H1 (cell line): Measurements from ENCODE around the gene MDH1. TPM values are rescaled to one million over a fixed set of nuclear protein-coding genes. Genes with fewer than 3 reads are reported as not detected.

Experiments used
- CTCF ChIA-PET: fragments of 300-600 bp; sonication (Branson Sonifier 250); formaldehyde crosslinking; loops from one replicate; lab custom pipeline; 2021; ENCODE audit not compliant: partially characterized antibody; lab: Charles Lee
- POLR2A ChIA-PET: fragments of 300-600 bp; sonication (Branson Sonifier 250); formaldehyde crosslinking; loops from one replicate; lab custom pipeline; 2021; ENCODE audit warnings: inconsistent platforms; ENCODE audit not compliant: partially characterized antibody; lab: Charles Lee
- DNase-seq, 2 experiments: peaks; one replicate each; pipeline versions ENCODE4 v3.0.0 to v3.0.0-alpha.2; 2010 to 2022; ENCODE audit warnings: low spot score in 2 of 2, low read depth in 1 of 2, mixed read lengths in 1 of 2
- FAIRE-seq: peaks from 2 replicates; lab custom pipeline; 2011; peaks lifted over from hg19 to GRCh38; lab: Jason Lieb, UNC
- H2AFZ ChIP-seq: 2 replicates; pipeline ENCODE4 v1.8.1; 2012; ENCODE audit warnings: low read length, inconsistent platforms
- H2AK5ac ChIP-seq: 2 replicates; pipeline ENCODE4 v1.6.1; 2013; ENCODE audit warnings: low read depth, low read length
- H2BK120ac ChIP-seq: replicated peaks from 2 replicates; pipeline ENCODE3; 2013; ENCODE audit warnings: low read depth, low read length, inconsistent platforms
- H2BK12ac ChIP-seq: 2 replicates; pipeline ENCODE4 v1.6.1; 2013; ENCODE audit warnings: low read depth, low read length
- H2BK15ac ChIP-seq: 2 replicates; pipeline ENCODE4 v1.6.1; 2013; ENCODE audit warnings: low read length
- H2BK20ac ChIP-seq: 2 replicates; pipeline ENCODE4 v1.6.1; 2013; ENCODE audit warnings: low read length
- H2BK5ac ChIP-seq: 2 replicates; pipeline ENCODE4 v1.6.1; 2013; ENCODE audit warnings: low read depth, low read length
- H3K14ac ChIP-seq: 2 replicates; pipeline ENCODE4 v1.6.1; 2013; ENCODE audit warnings: inconsistent platforms; ENCODE audit not compliant: insufficient read length
- H3K18ac ChIP-seq: 2 replicates; pipeline ENCODE4 v1.6.1; 2013; ENCODE audit warnings: low read length; ENCODE audit errors: extremely low read depth
- H3K23ac ChIP-seq: 2 replicates; pipeline ENCODE4 v1.6.1; 2013; ENCODE audit warnings: inconsistent platforms; ENCODE audit not compliant: insufficient read length
- H3K23me2 ChIP-seq: 2 replicates; pipeline ENCODE4 v1.6.1; 2013; ENCODE audit warnings: low read depth, low read length
- H3K27ac ChIP-seq: 2 replicates; pipeline ENCODE4 v1.6.1; 2011; ENCODE audit warnings: low read depth, low read length, inconsistent platforms
- H3K27me3 ChIP-seq, 4 experiments: replicated peaks in 1 of 4; 1 replicate in 1 of 4; 2 replicates in 3 of 4; pipeline versions ENCODE4 v1.6.1 to v1.8.1; 2011 to 2013; ENCODE audit warnings: low read length in 3 of 4, mild to moderate bottlenecking in 3 of 4, inconsistent platforms in 2 of 4, mixed read lengths in 2 of 4, moderate library complexity in 1 of 4; ENCODE audit not compliant: control insufficient read depth in 3 of 4, insufficient read depth in 3 of 4; ENCODE audit errors: extremely low read depth in 1 of 4
- H3K36me3 ChIP-seq, 4 experiments: 2 replicates each; pipeline versions ENCODE4 v1.6.1 to v1.8.1; 2011 to 2013; ENCODE audit warnings: mild to moderate bottlenecking in 4 of 4, low read length in 3 of 4, moderate library complexity in 2 of 4, control low read depth in 1 of 4, inconsistent platforms in 1 of 4; ENCODE audit not compliant: insufficient read depth in 4 of 4, control insufficient read depth in 2 of 4
- H3K4ac ChIP-seq: replicated peaks from 2 replicates; pipeline ENCODE3; 2013; ENCODE audit warnings: low read length, low read depth, mixed read lengths, inconsistent platforms; ENCODE audit not compliant: insufficient read length
- H3K4me1 ChIP-seq, 4 experiments: replicated peaks in 1 of 4; 1 replicate in 1 of 4; 2 replicates in 3 of 4; pipeline versions ENCODE4 v1.6.1 to v1.8.1; 2011 to 2013; ENCODE audit warnings: low read length in 3 of 4, inconsistent platforms in 2 of 4, mixed read lengths in 1 of 4; ENCODE audit not compliant: insufficient read depth in 4 of 4, control insufficient read depth in 3 of 4
- H3K4me2 ChIP-seq, 2 experiments: 2 replicates each; pipeline versions ENCODE4 v1.6.1 to v1.8.1; 2011 to 2013; ENCODE audit warnings: low read depth in 2 of 2, low read length in 2 of 2, control low read depth in 1 of 2, inconsistent platforms in 1 of 2, mild to moderate bottlenecking in 1 of 2; ENCODE audit not compliant: insufficient read depth in 1 of 2
- H3K4me3 ChIP-seq, 4 experiments: fragments of 200-600, 300-600 bp in 1 of 4; sonication (generic), shearing (Covaris generic), sonication (Bioruptor Twin) in 1 of 4; 2 replicates each; pipeline versions ENCODE4 v1.5.1 to v1.8.1; 2011 to 2016; ENCODE audit warnings: low read length in 4 of 4, low read depth in 3 of 4, control low read depth in 2 of 4, inconsistent platforms in 2 of 4, mild to moderate bottlenecking in 2 of 4, mixed read lengths in 1 of 4, moderate library complexity in 1 of 4; ENCODE audit not compliant: insufficient read depth in 2 of 4; ENCODE audit errors: extremely low read depth in 1 of 4
- H3K56ac ChIP-seq: replicated peaks from 2 replicates; pipeline ENCODE3; 2013; ENCODE audit warnings: low read depth, mild to moderate bottlenecking, mixed read lengths, low read length, inconsistent platforms; ENCODE audit not compliant: insufficient read length
- H3K79me1 ChIP-seq: 2 replicates; pipeline ENCODE4 v1.6.1; 2013; ENCODE audit warnings: low read depth, low read length, control low read depth
- H3K79me2 ChIP-seq, 2 experiments: 2 replicates each; pipeline versions ENCODE4 v1.6.1 to v1.8.1; 2012 to 2013; ENCODE audit warnings: low read length in 2 of 2, mild to moderate bottlenecking in 2 of 2, inconsistent platforms in 1 of 2; ENCODE audit not compliant: insufficient read depth in 2 of 2, control insufficient read depth in 1 of 2
- H3K9ac ChIP-seq, 4 experiments: replicated peaks in 1 of 4; 1 replicate in 1 of 4; 2 replicates in 3 of 4; pipeline versions ENCODE4 v1.6.1 to v1.8.1; 2011 to 2013; ENCODE audit warnings: low read depth in 3 of 4, low read length in 3 of 4, control low read depth in 2 of 4, mild to moderate bottlenecking in 2 of 4, moderate library complexity in 2 of 4, inconsistent platforms in 1 of 4; ENCODE audit errors: extremely low read depth in 1 of 4
- H3K9me3 ChIP-seq, 2 experiments: 2 replicates each; pipeline versions ENCODE4 v1.6.1 to v1.8.1; 2012 to 2013; ENCODE audit warnings: mild to moderate bottlenecking in 2 of 2, moderate library complexity in 2 of 2, control low read depth in 1 of 2, inconsistent platforms in 1 of 2, low read depth in 1 of 2, low read length in 1 of 2, mixed read lengths in 1 of 2; ENCODE audit not compliant: insufficient read depth in 2 of 2
- H4K20me1 ChIP-seq, 2 experiments: replicated peaks in 1 of 2; 2 replicates each; pipeline versions ENCODE3 to v1.8.1; 2011 to 2013; ENCODE audit warnings: inconsistent platforms in 2 of 2, low read length in 2 of 2, mild to moderate bottlenecking in 1 of 2; ENCODE audit not compliant: insufficient read depth in 2 of 2, control insufficient read depth in 1 of 2
- H4K5ac ChIP-seq: 2 replicates; pipeline ENCODE4 v1.6.1; 2013; ENCODE audit warnings: low read length, low read depth, mixed read lengths, inconsistent platforms; ENCODE audit not compliant: insufficient read length
- H4K8ac ChIP-seq: 2 replicates; pipeline ENCODE4 v1.8.0; 2013; ENCODE audit warnings: mild to moderate bottlenecking, moderate library complexity, low read length, inconsistent platforms; ENCODE audit not compliant: insufficient read depth; ENCODE audit errors: extremely low read depth
- H4K91ac ChIP-seq: replicated peaks from 2 replicates; pipeline ENCODE3; 2013; ENCODE audit warnings: low read length, mixed read lengths, inconsistent platforms; ENCODE audit not compliant: insufficient read length
- BCL11A ChIP-seq, 2 experiments: IDR thresholded peaks; one replicate each; pipeline ENCODE4 v1.6.1; 2011; ENCODE audit warnings: low read depth in 2 of 2, low read length in 2 of 2, mild to moderate bottlenecking in 2 of 2
- GABPA ChIP-seq: IDR thresholded peaks from 2 replicates; pipeline ENCODE4 v1.6.1; 2011; ENCODE audit warnings: mild to moderate bottlenecking, low read length, moderate library complexity, borderline replicate concordance; ENCODE audit not compliant: insufficient read depth
- POU5F1 ChIP-seq: IDR thresholded peaks from 2 replicates; pipeline ENCODE4 v1.6.1; 2011; ENCODE audit warnings: low read depth, mild to moderate bottlenecking, low read length, moderate library complexity
- SIN3A ChIP-seq, 2 experiments: IDR thresholded peaks in 1 of 2; conservative IDR thresholded peaks in 1 of 2; 2 replicates each; pipeline ENCODE4 v1.6.1; 2011 to 2012; ENCODE audit warnings: low read length in 2 of 2, improper control_type of control experiment in 1 of 2, low read depth in 1 of 2, mild to moderate bottlenecking in 1 of 2
- SP4 ChIP-seq: IDR thresholded peaks from 2 replicates; pipeline ENCODE4 v1.6.1; 2012; ENCODE audit warnings: low read length, inconsistent platforms
- SUZ12 ChIP-seq: fragments of 200-600 bp; sonication (generic); IDR thresholded peaks from 2 replicates; pipeline ENCODE4 v1.6.1; 2012; ENCODE audit warnings: mild to moderate bottlenecking, inconsistent platforms, low read length, moderate library complexity, mixed read lengths
- TAF7 ChIP-seq: optimal IDR thresholded peaks from 2 replicates; pipeline ENCODE3; 2011; ENCODE audit warnings: low read depth, mild to moderate bottlenecking, inconsistent platforms, low read length, moderate library complexity, borderline replicate concordance
- TCF12 ChIP-seq: IDR thresholded peaks from 2 replicates; pipeline ENCODE4 v1.6.1; 2011; ENCODE audit warnings: low read depth, mild to moderate bottlenecking, low read length
- WGBS, 2 experiments: shearing (Covaris generic) in 1 of 2; methylation state at CpG; one replicate each; pipeline versions ENCODE4 v1.1.6 to v1.1.7; 2013 to 2015; ENCODE audit warnings: low lambda C conversion rate in 2 of 2, mixed read lengths in 2 of 2, inconsistent platforms in 1 of 2, low coverage in 1 of 2, missing lambda C conversion rate in 1 of 2; ENCODE audit not compliant: insufficient replicate concordance in 2 of 2, insufficient coverage in 1 of 2, insufficient read length in 1 of 2; ENCODE audit errors: extremely low coverage in 1 of 2, missing lambda C conversion rate in 1 of 2; 5-methylcytosine and 5-hydroxymethylcytosine counted together
- polyA plus RNA-seq, 7 experiments: library from polyadenylated mRNA; depleted of rRNA in 3 of 7; stranded (reverse) in 5 of 7; unstranded in 2 of 7; fragments of >200 nt in 5 of 7; fragments of 200-250 nt in 2 of 7; gene quantifications; 1 replicate in 5 of 7; 2 replicates in 1 of 7; 4 replicates in 1 of 7; pipeline versions ENCODE4 v1.2.1 to v1.2.3, GENCODE V29; 2011 to 2013; ENCODE audit warnings: missing spikeins in 2 of 7, mixed read lengths in 2 of 7
- total RNA-seq: library from RNA; stranded (reverse); fragmentation: NEBNext Ultra II Directional; extraction: Animal tissue kit (Norgen Biotek cat#: 25700); gene quantifications from 2 replicates; pipeline ENCODE4 v1.2.1, GENCODE V29; 2021

Gene MDH1
- total and polyA plus RNA-seq, 2 of the 8 experiments (the other 6 are each of a cell fraction or from before 2014, with no cell fraction given), result 353 to 376 TPM

DNA sequence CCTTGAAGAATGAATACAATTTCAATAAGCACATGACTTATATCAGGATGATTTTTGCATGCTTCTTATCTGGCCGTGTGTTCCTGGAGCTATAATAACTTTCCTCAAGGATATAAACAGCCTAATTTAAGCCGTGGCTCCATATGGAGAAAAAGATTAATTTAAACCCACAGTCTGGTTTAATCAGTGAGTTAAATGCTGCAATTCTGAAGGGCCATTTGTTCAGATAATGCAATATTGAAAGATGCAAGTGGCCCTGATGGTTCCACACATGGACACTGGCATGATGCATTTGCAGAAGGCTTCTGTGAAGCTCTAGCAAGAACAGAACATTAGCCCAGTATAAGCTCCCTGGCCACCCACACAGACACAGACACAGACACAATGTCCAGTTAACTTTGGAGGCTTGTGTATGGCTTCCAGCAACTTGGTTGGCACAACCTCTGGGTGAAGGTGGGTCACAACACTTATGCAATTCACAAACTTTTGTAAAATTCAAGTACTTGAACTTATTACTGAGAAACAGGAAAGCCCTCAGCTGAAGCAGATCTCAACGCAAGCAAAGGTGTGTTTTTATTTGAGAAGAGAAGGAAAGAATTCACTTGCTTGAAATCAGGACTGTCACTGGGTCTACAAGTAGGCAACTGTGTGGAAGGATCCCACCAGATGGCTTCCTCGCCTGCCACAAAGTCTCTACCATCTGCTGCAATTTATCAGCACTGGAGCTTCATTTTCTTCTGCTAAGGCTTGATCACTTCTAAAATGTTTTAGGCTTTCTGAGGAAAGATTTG lies 63.3 kb downstream of the MDH1 start:
- DNase-seq, result no peak
- H2AK5ac ChIP-seq, result no peak overlapping the region
- ChIA-PET POLR2A (no interaction called here), CTCF (interaction anchor here (1.3 to 1.7 kb wide), 2 partner anchors 10 to 13 kb away, joined by 3 to 5 read pairs; no protein-coding TSS in a partner anchor)
- no peaks in the 10 kb centered on the region for H3K36me3 ChIP-seq
- H2BK15ac ChIP-seq, result no peak overlapping the region
- H3K23ac ChIP-seq, result no peak overlapping the region
- no peak overlapping the region for H4K5ac ChIP-seq
- no peaks in the 10 kb centered on the region for H3K27me3 ChIP-seq
- no peak overlapping the region for H3K4me2 ChIP-seq
- FAIRE-seq, result no peak
- no peaks in the 10 kb centered on the region for H3K4me1 ChIP-seq
- H3K14ac ChIP-seq, result no peak overlapping the region
- H3K9me3 ChIP-seq, result peaks cover 0 to 4% of the 10 kb centered on the region in 2 experiments; a peak in 1 of 4 replicates
- H2BK12ac ChIP-seq, result no peak overlapping the region
- H3K9ac ChIP-seq, result no peak overlapping the region
- H2BK120ac ChIP-seq, result no peak overlapping the region
- no peak overlapping the region for H3K56ac ChIP-seq
- WGBS, 2 experiments, result 87% methylated on average over 4 of the region's 4 CpGs; no CpG with 5 or more reads in 1 of the 2 experiments
- no peak overlapping the region for H3K4ac ChIP-seq
- H3K23me2 ChIP-seq, result no peaks in the 10 kb centered on the region
- H4K20me1 ChIP-seq, result no peaks in the 10 kb centered on the region
- no peak overlapping the region for H3K18ac ChIP-seq
- H3K79me2 ChIP-seq, result no peaks in the 10 kb centered on the region
- no peak overlapping the region for H2BK20ac ChIP-seq
- H3K79me1 ChIP-seq, result no peaks in the 10 kb centered on the region; the same call in 1 of the 2 replicates
- TF ChIP-seq GABPA (no peak), TAF7 (no peak), SIN3A (conservative IDR thresholded peaks at IDR 0.05 in 1 of 2, IDR thresholded peaks at IDR 0.05 in 1 of 2; ENCODE audit: low read depth in 1 of 2, low read length in 2 of 2) (no peak), SUZ12 (no peak), POU5F1 (no peak), SP4 (no peak), BCL11A (IDR thresholded peaks at IDR 0.05; ENCODE audit: low read depth in 2 of 2, low read length in 2 of 2) (no peak), TCF12 (no peak)
- H4K8ac ChIP-seq, result no peak overlapping the region
- no peak overlapping the region for H4K91ac ChIP-seq
- H2BK5ac ChIP-seq, result no peak overlapping the region
- no peak overlapping the region for H3K4me3 ChIP-seq
- no peak overlapping the region for H3K27ac ChIP-seq
- H2AFZ ChIP-seq, result no peak overlapping the region
